Stimulated activated CD8-positive, alpha-beta memory T cell treated with anti-CD3 and anti-CD28 coated beads, Interleukin-12 subunit alpha, Interleukin-12 subunit beta, amount 100 ng/mL, for 4 hours (primary cell): ENCODE measurements around the gene PUM1.
"Not testable (repeated sequence)": the region's sequence is repeated elsewhere in the genome, so short reads cannot be mapped to it uniquely, and the experiment has no call there.

ENCODE experiments used
- DNase-seq: peaks from one replicate; pipeline ENCODE4 v3.0.0-alpha.2; 2020; ENCODE audit warnings: low read depth

Gene PUM1, protein sequence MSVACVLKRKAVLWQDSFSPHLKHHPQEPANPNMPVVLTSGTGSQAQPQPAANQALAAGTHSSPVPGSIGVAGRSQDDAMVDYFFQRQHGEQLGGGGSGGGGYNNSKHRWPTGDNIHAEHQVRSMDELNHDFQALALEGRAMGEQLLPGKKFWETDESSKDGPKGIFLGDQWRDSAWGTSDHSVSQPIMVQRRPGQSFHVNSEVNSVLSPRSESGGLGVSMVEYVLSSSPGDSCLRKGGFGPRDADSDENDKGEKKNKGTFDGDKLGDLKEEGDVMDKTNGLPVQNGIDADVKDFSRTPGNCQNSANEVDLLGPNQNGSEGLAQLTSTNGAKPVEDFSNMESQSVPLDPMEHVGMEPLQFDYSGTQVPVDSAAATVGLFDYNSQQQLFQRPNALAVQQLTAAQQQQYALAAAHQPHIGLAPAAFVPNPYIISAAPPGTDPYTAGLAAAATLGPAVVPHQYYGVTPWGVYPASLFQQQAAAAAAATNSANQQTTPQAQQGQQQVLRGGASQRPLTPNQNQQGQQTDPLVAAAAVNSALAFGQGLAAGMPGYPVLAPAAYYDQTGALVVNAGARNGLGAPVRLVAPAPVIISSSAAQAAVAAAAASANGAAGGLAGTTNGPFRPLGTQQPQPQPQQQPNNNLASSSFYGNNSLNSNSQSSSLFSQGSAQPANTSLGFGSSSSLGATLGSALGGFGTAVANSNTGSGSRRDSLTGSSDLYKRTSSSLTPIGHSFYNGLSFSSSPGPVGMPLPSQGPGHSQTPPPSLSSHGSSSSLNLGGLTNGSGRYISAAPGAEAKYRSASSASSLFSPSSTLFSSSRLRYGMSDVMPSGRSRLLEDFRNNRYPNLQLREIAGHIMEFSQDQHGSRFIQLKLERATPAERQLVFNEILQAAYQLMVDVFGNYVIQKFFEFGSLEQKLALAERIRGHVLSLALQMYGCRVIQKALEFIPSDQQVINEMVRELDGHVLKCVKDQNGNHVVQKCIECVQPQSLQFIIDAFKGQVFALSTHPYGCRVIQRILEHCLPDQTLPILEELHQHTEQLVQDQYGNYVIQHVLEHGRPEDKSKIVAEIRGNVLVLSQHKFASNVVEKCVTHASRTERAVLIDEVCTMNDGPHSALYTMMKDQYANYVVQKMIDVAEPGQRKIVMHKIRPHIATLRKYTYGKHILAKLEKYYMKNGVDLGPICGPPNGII

DNA sequence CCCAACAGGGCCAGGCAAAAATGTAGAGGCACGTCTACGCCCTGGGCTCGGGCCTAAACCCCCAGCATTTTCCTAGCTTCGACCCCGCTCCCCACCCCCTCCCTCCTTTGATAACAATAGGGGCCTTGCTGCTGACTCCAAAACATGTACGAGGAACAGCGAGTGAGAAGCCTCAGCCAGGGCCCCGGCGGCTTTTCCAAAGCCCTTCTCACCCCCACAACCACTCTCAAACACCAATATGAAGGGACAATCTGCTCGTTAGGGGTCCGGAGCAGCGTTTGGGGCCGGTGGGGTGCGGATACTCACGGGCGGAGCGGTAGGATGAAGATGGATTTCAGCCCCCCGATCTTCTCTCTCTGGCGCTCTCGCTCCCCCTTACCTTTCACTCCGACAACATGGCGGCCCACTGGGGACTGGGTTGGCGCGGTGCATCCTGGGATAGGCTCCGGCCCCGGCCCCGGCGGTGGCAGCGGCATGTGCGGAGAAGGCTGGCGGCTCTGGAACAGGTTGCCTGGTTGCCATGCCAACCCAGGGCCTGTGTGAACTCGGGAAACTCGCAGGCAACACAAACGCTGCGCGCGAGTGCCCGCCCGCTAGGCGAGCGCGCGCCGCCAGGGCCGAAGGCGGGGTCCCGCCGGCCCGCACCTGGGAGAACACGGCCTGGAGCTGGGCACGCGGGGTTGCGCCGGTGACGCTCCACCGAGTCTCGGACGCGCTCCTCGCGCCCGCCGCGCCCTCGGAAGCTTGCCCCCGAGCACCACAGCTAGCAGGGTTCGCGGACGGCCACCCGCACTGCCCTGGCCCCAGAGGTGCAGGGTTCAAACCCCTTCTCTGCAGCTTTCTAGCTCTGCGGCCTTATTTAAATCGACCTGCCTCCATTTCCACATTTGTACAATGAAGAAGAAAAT lies at the start of gene PUM1:
Gene PUM1, minus strand, starts transcription at position 408 of the 908 bp plus-strand sequence. CDS start 6,151 bp downstream, outside the sequence.
- DNase-seq, result peak; percentile 98

DNA sequence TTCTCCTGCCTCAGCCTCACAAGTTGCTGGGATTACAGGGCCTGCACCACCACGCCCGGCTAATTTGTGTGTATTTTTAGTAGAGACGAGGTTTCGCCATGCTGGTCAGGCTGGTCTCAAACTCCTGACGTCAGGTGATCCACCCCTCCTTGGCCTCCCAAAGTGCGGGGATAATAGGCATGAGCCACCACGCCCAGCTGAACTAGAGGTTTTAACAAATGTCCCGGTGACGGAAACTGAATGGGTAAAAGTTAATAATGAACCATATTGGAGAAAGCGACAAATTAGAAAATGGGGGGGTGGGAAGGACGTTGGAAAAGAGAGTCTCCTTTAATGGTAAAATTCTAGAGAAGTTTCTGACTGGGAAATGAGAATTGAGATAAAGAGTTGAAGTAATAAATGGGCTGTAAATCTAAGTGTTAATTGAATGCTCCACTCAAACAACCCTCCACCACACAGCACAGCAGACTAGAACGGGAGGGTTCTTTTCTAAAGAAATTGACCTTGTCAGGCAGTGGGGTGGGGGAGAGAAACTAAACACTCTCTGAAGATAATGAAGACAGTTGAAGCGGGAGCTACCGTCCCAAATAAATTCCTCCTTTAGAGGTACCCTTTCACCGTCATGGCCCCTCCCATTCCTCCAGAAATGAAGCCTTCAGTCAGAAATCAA lies 46.9 kb upstream of the PUM1 start:
- DNase-seq, result no peak

DNA sequence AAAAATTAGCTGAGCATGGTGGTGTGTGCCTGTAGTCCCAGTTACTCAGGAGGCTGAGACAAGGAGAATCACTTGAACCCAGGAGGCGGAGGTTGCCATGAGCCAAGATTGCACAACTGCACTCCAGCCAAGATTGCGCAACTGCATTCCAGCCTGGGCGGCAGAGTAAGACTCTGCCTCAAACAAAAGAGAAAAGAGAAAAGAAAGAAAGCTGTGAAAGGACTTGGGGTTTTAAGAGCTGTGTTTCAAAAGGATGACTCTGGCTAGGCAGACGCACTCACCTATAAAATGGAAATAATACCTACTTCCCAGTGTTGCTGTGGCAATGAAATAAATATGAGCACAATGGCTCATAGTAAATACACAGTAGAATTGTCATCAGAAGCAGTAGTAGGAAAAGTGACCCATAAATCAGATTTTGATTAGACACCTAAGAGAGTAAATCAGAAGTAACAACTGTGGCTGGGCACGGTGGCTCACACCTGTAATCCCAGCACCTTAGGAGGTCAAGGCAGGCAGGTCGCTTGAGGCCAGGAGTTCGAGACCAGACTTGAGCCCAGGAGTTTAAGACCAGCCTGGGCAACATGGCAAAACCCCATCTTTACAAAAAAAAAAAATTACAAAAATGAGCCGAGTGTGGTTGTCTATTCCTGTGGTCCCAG lies 45.9 kb upstream of the PUM1 start:
- no peak for DNase-seq

DNA sequence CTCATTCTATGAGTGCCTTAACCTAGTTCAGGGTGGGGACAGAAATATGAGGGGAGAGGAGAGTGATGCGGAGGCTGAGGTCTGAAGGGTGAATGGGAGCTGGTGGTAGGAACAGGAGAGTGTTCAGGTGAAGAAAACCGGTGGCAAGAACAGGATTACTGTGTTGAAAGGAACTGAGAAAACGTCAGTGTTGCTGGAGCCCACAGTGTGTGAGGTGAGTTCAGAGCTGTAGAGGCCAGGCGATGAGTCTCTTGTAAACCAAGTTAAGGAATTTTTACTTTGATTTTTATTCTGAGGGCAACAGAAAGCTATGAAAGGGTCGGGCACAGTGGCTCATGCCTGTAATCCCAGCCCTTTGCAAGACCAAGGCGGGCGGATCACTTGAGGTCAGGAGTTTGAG lies 45.3 kb upstream of the PUM1 start:
- no peak for DNase-seq

DNA sequence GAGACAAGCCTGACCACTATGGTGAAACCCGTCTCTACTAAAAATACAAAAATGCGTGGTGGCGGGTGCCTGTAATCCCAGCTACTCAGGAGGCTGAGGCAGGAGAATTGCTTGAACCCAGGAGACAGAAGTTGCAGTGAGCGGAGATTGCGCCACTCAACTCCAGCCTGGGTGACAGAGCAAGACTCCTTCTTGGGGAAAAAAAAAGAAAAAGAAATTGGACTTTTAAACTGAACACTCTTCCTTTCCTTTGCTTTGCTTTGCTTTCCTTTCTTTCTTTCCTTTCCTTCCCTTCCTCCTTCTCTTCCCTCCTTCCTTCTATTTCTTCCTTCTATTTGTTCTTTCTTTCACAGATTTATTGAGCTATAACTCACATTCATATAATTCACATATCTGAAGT lies 43.3 kb upstream of the PUM1 start:
- no peak for DNase-seq

DNA sequence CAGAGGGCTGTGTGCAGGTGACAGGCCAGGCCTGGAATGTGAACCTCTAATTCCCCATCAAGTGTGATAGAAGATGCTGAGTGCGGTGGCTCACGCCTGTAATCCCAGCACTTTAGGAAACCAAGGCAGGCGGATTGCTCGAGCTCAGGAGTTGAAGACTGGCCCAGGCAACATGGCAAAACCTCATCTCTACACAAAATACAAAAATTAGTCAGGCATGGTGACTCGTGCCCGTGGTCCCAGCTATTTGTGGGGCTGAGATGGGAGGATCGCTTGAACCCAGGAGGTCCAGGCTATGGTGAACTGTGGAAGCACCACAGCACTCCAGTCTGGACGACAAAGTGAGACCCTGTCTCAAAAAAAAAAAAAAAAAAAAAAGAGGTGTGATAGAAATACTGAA lies 40.1 kb upstream of the PUM1 start:
- no peak for DNase-seq

DNA sequence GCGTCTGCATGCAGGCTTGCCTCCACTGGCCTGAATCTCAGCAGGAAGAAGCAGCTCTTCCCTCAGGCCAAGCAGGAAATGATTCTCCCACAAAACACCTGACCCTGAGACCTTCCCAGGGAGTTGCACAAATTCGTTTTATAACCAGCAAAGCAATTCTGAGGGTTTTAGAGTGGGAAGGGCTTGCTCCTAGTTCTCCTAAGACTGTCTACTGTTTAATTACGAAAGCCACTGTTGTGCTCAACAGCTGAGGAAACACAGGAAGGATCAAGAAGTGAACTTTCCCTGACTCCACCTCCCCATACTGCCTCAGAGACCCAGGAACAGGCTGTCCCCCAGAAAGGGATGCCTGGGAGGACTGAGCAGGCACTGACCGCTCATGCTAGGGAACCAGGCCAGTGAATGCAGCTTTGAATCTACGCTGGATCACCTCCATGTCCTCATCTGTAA lies 37.0 kb upstream of the PUM1 start:
- no peak for DNase-seq

DNA sequence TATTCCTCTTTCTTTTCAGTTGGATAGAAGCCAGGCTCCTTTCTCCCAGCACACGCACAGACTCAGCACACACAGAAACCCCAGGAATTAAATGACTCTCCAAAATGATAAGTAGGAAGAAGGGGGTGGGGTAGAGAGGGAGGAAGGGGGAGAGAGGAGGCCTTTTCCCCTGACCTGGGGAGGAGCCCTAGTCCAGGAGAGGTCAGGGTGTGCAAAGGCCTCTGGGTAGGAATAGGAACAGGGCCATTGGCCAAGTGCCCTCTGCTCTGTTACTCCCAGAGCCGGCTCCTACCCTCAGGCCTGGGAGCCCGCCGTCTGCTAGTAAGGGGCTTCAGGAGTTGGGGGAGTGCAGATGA lies 35.6 kb upstream of the PUM1 start:
- DNase-seq, result no peak

DNA sequence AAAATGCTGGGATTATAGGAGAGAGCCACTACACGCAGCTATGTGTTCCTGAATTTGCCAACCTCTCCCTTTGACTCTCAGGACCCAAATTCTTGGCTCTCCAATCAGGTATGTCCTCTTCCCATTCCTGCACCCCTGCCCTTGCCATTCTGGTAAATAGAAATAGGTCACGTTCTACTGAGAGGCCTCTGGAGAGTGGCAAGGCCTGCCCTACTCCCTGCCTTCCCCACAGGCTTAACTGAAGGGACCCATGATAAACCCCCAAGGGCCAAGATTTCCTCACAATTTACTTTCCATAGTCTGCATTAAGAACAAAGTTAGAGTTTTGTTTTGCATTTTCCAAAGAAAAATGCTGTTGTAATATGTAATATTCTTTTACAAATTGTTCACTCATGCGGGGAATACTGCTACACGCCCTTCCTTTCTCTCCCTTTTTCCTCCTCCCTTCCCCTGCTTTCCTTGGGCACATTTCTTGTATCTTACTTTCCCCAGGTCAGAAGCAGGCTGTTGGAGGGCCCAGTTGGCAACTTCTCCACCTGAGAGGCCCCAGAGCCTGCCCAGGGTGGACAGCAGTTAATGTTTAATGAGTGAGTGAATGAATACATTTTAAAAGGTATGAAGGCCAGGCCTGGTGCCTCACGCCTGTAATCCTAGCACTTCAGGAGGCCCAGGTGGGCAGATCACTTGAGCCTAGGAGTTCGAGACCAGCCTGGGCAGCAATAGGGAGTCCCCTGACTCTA lies 33.9 kb upstream of the PUM1 start:
- DNase-seq, result no peak

DNA sequence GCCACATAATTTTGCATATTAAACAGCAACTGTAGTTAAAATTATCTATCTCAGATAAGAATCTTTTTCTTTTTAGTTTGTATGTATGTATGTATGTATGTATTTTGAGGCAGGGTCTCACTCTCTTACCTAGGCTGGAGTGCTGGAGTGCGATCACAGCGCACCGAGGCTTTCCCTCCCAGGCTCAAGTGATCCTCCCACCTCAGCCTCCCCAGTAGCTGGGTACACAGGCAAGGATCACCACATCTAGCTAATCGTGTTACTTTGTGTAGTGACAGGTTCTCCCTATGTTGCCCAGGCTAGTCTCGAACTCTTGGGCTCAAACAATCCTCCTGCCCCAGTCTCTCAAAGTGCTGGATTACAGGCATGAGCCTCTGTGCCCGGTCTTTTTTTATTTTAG lies 30.5 kb upstream of the PUM1 start:
- no peak for DNase-seq

DNA sequence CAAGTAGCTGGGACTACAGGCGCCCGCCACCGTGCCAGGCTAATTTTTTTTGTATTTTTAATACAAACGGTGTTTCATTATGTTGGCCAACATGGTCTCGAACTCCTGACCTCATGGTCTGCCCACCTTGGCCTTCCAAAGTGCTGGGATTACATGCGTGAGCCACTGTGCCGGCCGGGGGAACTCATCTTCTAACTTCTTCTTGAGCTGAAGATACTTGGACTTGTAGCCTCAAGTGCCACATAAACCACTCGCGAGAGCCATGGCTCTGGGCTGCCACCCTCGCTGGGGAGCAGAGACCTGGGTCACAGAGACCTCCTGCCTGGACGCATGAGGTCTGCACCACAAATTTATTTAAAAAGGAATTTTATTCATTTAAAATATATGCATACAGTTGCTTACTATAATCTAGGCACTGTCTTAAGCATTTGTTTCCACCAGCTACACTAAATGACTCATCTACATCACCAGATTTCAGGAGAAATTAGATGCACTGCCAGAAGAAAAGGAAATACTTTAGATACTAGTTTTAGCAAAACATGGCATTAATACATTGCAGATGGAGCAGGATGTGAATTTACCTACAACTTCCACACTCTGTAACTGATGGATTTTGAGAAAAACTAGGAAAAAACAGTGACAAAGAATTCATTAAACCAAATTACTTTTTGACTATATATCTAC lies 29.9 kb upstream of the PUM1 start:
- DNase-seq, result no peak

DNA sequence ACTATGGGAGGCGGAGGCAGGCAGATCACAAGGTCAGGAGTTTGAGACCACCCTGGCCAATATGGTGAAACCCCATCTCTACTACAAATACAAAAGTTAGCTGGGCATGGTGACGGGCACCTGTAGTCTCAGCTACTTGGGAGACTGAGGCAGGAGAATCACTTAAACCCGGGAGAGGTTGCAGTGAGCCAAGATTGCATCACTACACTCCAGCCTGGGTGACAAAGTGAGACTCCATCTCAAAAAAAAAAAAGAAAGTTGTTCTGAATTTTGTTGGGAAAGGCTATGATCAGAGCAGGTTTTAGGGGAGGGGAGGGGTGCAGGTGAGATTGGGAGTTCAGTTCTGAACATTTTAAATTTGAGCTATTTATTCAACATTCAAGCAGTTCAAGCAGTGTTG lies 22.6 kb upstream of the PUM1 start:
- not testable (repeated sequence) for DNase-seq

DNA sequence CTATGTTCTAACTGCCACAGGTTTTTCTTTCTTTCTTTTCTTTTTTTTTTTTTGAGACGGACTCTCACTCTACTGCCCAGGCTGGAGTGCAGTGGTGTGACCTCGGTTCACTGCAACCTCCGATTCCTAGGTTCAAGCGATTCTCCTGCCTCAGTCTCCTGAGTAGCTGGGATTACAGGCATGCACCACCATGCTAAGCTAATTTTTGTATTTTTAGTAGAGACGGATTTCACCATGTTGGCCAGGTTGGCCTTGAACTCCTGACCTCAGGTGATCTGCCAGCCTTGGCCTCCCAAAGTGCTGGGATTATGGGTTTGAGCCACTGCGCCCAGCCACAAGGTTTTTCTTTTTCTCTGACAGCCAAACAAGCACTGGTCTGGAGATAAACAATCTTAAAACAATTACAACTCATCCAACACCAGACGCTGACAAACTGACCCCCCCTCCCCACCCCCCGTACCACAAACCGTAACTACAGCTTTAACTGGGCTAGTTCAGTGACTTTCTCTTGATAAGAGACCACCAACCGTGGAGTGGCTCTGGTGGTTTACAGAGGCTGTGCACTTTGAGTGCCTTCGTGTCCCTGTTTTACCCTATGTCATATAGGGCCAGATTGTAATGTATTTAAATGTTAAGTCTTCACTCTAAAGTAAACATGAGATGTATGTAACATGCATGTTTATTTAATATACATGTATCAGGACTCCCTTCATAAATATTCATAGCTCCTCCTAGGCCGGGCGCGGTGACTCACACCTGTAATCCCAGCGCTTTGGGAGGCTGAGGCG lies 19.5 kb upstream of the PUM1 start:
- no peak for DNase-seq

DNA sequence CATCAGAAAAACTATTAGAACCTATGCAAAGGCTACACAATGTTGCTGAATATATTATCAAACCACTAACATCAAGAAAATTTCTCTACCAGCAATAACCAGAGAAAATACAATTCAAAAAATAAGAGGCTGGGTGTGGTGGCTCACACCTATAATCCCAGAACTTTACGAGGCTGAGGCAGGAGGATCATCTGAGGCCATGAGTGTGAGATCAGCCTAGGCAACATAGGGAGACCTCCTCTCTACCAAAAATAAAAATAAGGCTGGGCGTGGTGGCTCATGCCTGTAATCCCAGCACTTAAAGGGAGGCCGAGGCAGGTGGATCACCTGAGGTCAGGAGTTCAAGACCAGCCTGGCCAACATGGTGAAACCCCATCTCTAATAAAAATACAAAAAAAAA lies 16.9 kb upstream of the PUM1 start:
- DNase-seq, result no peak

DNA sequence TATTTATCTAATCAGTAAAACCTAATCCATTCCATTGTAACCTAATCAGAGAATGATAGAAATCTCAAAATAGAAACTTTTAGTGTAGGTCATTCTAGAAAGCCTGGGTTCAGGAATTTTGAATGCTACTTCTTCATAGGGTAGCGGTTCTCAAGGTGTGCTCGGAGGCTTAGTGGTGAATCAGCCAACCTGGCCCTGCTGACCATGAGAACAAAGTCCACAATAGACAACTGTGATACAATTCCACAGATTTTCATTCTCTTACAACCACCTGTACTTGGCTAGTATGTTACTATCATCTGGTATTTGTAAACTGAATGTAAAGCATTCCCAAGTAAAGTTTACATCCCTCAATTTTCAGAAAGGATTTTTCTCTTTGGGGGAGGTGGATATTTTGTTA lies 7.5 kb upstream of the PUM1 start:
- no peak for DNase-seq

DNA sequence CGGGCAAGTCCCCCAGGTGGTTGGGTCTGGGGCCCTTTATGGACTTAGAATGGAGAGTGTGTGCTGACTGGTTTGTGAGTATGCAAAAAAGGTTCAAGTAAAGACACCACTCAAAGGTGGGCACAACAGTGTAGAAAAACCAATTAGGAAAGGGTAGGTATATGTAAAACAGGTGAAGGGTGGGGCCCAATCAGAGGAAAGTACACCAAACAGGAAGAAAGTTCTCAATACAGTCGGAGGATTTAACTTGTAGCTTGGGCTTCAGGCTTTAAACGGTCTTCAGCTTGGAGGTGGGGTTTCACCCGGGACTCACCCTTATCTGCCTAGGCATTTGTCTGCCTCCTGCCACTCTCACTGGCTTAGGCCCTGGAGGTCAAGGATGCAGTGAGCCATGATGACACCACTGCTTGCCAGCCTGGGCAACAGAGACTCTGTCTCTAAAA lies 6.8 kb upstream of the PUM1 start:
- DNase-seq, result no peak

DNA sequence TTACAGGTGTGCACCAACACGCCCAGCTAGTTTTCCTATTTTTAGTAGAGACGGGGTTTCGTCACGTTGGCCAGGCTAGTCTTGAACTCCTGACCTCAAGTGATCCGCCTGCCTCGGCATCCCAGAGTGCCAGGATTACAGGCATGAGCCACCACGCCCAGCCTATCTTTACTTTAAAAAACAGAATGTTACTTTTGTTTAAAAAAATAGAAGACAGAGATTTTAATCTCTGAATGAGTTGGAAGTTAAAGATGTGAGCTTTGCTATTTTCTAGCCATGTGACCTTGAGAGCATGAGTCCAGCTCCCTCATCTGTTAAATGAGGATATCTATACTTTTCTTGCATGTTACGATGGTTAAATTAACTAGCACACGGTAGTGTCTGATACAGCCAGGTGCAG lies 3.9 kb upstream of the PUM1 start:
- DNase-seq, result no peak

DNA sequence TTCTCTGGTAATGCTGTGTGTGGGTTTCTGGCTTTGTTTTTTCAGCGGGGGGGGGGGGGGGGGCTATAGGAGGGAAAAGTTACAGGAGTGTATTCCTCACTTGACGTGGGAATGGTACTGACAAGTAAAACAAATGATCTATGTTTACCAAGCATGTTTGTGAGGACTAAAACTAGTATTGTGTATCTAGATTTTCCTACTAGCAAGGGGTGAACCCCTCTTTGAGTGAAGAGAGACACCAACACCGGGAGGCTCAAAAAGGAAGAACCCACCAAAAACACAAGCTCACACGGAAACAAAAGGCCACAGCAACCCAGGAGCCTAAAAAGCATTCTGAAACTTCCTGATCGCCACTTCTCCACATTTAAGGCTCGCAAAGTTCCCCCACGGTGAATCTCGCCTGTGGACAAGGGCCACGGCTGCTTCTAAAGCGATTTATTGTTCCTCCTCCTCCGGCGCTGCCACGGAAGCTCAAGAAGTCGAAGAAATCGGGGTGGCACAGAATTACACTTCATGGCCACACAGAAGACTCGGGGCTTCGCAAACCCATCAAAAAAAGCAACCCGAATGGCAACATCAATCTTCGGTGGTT lies 703 bp downstream of the PUM1 start:
- no peak for DNase-seq
